Activated CD4-positive, alpha-beta T cell treated with anti-CD3 and anti-CD28 coated beads, Interleukin-2, amount 50 U/mL, for 24 hours (primary cell): Measurements from ENCODE around the gene TTC7B.

Experiments
- DNase-seq, 2 donors: peaks; one replicate each; pipeline ENCODE4 v3.0.0-alpha.2; 2020; ENCODE audit warnings: low read depth in 1 of 2, low spot score in 1 of 2

The TTC7B gene

DNA sequence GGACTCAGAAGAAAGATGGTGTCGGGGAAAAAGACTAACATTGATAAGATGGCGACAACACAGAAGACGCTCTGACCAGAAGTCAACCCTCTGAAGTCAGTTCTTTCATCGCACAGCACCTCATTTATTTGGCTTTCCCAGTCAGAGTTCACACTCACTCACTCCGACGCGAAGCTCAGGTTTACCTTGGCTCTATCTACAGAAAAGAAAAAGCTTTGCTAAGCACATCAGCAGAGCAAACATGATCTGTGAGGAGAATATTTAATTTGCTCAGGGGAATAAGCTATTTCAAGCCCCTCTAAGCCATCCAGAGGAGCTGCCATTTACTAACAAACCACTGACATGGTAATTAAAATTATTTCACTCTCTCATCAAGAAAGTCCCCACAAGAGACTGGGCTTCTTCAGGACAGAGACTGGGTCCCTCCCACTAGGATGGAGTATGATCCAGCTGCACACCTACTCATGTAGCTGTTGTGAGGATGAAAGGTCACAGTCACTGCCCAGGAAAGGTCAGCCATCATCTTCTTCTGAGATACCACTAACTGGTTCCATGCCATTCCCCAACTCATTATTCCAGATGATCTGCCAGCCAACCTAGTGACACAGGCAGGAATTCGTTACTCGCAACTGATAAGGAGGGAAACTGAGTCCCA lies 111.4 kb downstream of the TTC7B start:
- DNase-seq = no peak

DNA sequence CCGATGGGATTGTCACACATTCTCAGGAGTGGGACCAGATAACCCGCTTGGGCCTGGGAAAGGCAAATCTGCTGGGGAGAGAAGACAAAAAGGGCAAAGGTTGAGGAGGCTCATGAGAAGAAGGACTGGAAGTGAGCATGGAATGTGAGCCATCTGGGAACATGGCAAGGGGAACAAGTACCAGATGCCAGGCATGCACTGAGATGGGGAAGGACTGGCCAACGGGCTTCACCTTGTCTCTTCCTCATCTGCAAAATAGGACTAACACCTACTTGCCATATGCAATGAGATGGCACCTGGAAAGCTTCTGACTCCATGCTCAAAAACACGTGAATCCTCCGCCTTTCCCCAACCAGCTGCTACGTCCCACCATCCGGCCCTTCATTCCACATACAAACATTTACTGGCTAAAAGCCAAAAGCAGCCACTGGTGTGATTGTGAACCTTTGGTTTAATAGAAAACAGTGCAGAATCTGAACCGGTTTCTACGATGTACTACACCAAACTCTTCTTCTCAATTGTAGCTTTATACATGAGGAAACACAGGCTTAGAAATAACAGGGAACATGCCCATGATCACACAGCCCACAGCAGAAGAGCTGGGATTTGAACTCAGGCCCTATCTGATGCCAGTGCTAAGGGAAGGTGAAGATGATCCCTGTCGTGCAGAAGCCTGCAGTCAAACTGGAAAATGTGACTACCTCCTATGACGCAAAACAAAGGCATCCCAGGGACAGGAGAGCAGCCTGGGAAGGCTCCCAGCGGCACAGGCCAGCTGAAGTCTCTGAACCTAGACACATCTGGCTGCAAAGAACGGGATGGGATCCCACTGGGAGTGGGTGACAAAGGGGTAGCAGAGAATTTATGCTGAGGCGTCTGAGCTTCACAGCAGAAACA lies 112.1 kb downstream of the TTC7B start:
- no peak for DNase-seq

DNA sequence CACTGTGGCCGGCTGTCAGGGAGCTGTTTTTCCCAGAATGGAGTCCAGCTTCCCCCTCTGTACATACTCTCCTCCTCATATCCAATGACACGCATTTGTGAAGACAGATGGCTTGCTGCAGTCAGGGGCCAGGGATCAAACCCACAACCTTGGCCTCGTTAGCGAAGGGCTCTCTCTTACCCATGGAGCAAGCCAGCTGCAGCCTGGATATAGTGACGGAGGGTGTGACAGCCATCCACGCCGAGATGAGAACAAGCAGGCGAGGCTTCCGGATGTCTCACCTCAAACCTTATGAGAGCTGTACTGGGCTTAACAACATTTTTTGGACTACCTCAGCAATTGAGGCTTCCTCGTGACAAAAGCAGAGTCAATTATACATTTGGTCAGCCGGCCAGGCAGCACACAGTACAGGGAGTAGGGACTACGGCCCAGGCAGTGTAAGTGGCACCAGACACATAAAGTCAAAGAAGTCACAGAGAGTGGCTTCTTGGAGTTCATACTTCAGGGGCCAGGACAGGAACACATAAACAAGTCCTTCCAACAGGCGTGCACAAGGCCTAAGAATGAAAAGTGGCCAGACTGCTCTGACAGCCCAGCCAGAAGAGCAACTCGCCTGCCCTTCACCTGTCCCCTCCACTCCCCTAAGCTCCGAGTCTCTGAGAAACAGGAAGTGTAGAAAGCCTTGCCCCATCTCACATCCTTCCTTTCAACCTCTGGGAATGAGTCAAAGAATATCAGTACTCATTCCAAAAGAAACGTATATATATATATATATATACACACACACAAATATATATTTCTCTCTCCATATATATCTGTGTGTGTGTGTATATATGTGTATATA lies 115.1 kb downstream of the TTC7B start:
- no peak for DNase-seq

DNA sequence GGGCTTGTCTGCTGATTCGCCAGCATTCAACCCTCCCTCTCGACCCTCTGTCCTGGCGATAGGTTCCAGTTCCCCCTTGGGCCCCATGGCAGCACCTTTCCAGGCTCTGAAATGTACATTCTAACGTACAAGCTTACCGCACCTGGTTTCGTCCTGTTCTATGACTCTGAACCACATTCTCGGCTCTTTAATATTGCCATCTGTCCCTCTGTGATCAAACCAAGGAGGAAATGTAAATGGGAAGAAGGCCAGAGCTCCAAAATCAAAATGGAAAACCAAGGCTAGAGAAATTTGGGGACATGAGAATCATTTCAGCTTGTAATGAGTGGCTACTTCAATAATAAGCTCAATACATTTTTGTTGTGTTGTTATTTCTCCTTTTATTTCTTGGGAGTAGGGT lies 117.2 kb downstream of the TTC7B start:
- DNase-seq = no peak

DNA sequence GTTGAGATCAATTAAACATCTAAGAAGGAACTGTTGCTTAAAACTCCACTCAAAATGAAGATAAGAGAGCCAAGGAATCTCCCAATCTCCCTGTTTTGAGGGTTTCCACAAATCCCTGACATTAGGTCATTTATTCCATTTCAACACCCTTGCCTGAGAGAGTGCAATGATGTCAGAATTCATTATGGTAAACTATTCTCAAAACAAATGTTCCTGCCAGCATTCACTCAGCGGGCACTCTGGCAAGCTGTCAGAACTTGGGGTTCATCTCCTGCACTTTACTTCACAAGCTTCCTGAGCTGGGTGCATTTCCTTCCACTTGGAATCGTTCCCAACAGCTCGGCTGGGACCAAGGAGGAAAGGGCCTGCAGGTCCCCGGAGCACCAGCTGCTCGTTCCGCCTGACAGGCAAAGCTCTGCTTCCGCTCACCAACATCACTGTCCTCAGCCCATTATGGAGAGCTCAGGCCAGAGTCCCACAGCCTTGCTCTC lies 117.8 kb downstream of the TTC7B start:
- no peak for DNase-seq

DNA sequence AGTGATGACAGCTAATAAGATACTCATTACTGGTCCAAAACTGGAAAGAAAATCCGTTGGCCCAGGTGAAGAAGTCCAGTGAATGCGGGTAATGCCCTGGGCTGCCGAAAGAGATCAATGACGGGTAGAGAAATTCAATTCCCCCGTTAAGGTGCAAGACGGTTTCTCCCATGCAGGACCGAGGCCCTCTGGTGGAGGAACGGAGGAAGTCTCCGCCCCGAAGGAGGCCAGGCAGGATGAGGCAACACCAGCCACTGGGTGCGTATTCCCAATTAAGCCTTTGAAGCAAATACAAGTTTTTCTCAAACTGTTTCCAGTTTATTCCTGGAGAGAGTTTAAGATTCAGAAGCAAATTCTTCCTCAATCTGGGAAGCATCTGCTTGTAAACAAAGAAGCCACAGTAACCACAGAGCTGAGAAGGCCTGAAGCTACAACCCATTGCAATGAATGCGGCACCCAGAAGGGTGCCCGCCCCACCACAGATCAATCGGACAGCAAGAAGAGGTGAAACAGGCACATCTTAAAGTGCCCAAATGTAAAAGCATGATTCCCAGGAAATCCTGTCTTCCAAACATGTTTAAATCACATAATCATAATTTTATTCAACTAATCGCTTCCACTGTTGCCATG lies 118.5 kb downstream of the TTC7B start:
- DNase-seq = peak; percentile 60 to 70

DNA sequence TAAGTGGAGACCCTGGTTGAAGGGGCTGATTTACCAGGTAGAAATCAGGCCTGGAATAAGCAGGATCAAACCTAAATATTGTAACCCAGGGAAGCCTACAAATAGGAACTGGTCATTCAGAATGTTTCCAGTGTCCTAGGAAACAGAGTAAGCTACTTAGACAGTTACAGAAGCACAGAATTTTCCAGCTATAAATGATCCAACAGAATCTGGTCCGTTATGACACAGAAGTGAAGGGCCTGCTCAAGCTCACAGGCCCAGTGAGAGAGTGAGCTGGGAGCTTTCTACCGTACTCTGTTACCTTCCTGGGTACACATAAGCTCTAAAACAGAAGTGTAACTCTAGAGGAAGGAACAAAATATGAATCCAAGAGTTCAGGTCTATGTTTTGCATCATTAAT lies 119.1 kb downstream of the TTC7B start:
- no peak for DNase-seq

DNA sequence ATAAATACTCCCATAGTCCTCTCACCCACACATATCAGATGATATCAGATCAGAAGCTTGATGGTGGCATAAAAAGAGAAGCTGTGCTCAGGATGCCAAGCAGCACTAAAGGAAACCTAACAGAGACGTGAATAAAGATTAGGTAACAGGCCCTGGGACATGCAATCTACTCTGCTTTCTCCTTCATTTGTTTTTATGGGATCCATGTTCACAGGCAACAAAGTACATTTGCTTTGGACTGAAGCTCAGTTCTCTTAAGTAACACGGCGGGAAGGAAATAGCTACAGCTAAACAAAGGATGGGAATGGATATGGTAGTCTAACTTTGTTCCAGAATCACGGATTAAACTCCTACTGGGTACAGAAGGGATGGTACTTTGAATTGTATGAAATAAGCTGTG lies 119.5 kb downstream of the TTC7B start:
- DNase-seq = no peak

DNA sequence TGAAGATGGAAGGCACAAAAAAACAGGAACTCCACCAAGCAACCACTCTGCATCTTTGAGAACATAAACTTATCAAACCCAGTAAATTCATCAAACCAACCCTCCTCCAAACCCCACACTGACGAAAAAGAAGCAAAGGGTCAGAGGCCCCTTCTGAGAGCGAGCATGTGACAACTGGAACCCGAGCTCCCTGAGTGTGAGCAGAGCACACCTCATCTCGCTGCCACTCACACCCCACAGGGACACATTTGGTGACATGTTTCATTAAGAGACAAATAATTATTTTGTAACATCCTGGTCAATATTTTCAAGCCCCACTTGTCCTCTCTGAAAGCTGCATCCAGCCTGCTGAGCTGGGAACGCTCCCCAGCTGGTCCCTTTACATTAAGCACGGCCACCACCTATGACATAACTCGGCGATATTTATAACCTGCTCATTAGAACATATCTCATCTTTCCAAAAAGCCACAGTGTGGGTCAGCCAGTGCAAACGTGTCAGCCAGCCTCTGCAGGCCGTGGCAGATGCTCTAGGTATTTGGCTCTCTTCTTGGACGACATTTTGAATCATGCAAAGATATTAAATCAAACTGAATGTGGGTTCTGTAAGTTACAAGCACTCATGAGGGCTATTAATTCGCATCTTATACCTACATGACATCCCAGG lies 120.1 kb downstream of the TTC7B start:
- no peak for DNase-seq

DNA sequence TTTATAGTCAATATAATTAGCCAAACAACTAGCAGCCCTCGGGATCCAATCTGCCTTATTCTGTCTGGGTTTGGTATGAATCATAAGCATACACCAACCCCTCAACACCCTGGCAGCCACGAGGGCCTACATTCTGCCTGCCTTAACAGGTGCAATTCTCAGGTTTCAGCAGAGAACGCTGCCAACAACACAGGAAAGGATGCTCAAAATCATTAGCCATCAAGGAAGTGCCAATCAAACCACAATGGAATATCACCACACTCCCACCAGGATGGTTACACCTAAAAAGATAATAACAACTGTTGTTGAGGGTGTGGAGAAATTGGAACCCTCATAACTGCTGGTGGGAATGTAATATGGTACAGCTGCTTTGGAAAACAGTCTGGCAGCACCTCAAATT lies 122.8 kb downstream of the TTC7B start:
- DNase-seq = no peak

DNA sequence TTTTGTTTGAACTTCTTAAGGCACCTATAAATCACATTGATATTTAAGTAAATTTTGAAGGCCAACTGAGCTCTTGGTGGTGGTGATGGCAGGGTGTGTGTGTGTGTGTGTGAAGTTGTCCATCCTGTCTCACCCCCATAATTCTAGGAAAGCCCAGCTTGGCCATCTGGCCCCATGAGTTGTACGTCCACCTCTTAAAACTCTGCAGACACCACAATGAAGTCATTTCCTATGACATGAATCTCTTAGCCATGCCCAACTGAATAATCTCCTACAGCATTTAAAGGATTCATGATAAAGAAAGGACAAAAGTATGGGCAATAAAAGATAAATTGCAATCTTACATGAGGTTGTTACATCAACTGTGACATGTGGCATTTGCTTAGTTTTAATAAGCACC lies 123.4 kb downstream of the TTC7B start:
- no peak for DNase-seq

DNA sequence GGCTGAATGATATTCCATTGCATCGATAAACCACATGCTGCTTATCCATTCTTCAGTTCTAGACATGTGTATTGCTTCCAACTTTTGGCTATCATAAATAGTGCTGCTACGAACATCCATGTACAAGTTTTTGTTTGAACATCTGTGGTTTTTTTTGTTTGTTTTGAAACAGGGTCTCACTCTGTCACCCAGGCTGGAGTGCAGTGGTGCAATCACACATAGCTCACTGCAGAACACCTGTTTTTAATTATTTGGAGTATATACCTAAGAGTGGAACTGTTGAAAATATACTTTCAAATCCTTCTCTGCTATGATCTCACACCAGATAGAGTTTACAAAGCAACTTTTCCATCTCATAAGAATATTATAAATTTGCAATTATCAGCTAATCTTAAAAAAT lies 124.2 kb downstream of the TTC7B start:
- DNase-seq = no peak

DNA sequence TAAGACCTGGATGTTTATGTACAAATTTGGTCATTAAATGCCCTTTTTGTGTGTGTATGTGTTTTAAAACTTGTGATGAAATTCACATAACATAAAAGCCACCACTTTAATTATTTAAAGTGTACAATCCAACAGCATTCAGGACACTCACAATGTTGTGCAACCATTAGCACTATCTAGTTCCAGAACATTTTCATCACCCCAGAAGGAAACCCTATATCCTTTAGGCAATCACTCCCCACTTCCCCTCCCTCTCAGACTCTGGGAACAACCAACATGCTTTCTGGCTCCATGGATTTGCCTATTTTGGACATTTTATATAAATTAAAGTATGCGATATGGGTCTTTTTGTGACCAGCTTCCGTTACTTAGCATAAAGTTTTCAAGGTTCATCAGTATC lies 124.6 kb downstream of the TTC7B start:
- no peak for DNase-seq

DNA sequence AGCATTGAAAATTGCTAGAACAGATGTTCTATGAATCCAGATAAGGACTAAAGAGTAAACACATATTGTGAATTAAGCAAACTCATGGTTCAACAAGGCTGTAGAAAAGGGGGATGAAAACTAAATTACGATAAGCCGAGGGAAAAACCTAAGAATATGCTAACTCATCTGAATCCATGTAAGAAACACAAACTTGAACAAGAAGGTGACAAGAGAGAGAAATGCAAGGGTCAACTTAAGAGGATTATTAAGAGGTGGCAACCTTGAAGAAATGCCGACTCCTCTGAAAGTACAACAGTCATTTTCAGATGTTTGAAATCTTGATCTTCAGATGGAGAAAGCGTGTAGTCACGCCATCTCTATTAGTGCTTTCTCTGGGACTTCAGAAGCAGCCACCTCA lies 128.6 kb downstream of the TTC7B start:
- no peak for DNase-seq

DNA sequence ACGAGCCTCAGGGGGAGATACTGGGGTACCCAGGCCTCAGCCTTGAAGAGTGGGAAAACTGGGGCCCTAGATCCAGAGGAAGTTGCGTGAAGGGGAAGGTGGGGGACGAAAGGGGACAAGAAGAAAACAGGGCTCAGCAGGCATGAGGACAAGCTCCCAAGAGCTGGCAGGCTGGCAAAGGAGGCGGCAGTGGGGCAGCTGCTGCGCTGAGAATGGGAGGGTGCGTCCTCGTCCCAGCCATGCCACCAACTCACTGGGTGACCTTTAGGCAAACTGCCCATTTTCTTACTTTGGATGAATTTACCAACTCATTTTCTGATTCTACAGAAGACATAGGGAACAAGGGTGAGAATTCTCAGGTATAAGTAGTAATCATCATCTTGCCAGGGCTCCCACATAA lies 133.6 kb downstream of the TTC7B start:
- DNase-seq = no peak

DNA sequence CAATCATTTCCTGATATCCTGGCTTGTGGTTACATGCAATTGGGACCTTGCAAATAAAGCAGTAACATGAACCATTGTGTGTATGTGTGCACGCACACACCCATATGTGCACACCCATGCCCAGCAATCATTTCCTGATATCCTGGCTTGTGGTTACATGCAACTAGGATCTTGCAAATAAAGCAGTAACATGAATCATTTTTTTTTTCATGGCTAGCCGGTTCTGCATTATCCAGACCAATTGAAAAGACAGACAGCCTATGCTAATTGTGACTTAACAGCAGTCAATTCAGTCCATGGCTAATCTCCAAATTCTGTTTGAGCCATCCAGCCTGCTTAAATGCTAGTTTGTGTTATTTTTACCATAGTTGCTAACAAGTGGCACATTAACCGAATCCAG lies 134.3 kb downstream of the TTC7B start:
- DNase-seq = no peak

DNA sequence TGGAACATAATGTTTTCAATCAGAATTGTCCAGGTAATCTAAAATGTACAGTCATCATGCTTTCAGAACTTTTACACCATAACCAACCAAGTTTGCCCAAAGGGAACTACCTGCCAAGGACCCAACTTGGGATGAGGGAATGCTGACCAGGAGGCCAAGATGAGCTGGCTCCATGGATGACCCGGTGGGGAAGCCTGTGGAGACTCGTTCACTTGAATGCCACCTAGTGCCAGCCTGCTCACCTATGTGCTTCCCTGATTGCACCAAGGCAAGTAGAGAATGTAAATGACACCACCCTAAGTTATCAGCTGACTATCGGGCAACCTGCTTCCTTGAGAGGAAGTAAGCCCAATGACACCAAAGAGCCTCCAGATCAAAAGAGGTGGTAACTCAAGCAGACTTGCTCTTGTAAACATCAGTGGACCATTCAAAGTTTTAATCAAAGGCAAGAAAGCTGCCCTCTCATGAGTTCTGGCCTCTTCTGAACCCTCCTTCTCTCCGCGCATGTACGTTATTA lies 137.3 kb downstream of the TTC7B start:
- no peak for DNase-seq

DNA sequence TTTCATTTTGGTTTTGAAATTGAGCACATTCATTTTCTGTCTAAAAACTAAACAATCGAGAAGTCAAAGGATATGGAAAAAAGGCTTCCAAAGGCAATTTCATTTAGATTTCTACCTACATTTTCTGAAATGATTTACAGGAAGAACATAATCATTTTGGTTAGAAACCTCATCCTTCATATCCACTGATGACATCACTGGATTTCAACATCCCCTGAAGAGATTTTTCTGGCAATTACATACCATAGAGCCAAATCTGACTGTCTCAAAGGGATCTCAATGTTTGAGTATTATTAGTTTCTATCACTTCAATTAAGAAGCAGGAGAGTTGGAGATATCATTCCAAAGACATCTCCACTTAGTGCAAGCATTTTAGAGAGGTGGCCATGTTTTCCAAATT lies 137.8 kb downstream of the TTC7B start:
- DNase-seq = no peak

DNA sequence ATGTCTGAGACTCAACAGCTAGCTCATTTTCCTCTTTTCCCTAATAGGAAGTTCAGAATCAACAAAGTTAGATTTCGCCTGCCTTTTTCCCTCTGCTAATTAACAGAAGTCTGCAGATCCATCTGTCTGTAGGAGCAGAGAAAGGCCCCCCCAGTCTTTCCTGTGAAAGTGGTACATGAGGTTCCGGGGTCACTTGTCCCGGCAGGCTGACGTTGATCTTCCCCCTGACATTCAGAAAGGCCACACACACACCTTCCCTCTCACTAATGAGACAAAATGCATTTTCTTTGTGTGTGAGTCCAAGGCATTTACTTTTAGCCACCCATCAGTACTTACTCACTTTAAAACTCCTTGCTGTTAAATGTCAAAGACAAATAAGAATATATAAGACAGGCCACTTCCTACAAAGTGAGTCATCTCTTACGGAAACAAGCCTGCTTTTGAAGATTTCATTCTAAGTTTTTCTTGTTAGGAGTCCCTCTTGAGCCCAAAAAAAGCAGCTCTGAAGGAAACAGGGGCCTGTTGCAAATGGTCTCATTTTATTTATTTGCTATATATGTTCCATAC lies 138.7 kb downstream of the TTC7B start:
- peak in 1 of 2 donors; percentile 11 for DNase-seq

DNA sequence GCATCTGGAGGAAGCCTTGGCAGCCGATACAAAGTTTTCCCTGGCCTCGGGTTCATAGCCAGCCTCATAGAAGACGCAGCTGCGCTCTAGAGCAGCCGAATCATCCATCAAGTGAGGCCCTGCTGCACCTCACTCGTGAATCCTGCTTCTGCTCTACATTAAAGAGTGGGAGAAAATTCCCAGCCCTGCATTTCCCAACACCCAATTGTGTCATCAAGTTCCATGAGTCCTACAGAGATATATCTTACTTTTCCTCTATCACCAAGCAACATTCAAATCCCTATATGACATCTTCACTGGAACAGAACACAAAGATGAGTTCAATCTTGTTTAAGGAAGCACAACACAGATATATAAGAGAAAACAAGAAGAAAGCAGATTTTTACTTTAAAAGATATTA lies 139.3 kb downstream of the TTC7B start:
- DNase-seq = no peak
